ENCODE results near the gene PSME4.
"Not testable (repeated sequence)": the region's sequence is repeated elsewhere in the genome, so short reads cannot be mapped to it uniquely, and the experiment has no call there.

PSME4 gene

DNA sequence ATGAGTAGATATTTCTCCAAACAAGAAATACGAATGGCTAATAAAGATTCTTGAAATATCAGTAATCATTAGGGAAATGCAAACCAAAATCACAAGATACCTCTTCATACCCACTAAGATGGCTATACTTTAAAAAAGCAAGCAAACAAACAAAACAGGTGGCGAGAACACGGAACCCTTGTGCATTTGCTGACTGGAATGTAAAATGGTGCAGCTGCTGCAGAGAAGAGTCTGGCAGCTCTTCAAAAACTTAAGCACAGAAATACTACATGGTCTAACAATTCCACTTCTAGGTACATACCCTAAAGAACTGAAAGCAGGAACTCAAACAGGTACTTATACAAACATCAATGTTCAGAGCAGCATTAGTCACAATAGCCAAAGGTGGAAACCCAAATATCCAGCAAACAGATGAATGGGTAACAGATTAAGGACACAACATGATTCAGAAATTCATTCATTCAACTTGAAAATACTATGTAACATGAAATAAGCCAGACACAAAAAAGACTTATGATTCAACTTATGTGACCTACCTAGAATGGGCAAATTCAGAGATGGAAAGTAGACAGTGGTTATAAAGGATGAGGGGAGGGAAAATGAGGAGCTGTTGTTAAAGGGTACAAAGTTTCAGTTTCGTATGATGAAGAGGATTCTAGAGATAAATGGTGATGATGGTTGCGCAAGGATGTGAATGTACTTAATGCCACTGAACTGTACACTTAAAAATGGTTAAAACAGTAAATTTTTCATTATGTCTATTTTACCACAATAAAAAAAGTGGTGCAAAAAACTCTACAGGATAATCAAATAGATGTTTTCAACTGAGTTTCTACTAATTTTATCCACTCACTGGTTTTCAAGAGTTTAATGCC is 84.2 kb downstream of the PSME4 start:
- no peak for DNase-seq

- no peak for DNase-seq
Observed at GRCh38 chr2:53884883-53885282, 85.9 kb downstream of the PSME4 start.

- DNase-seq, result no peak
Observed at GRCh38 chr2:53881986-53882385, 88.8 kb downstream of the PSME4 start.

GRCh38 chr2:53881360-53881759 is 89.4 kb downstream of the PSME4 start:
- no peak for DNase-seq

- DNase-seq, result no peak
Observed at GRCh38 chr2:53880756-53881155, 90.0 kb downstream of the PSME4 start.

DNA sequence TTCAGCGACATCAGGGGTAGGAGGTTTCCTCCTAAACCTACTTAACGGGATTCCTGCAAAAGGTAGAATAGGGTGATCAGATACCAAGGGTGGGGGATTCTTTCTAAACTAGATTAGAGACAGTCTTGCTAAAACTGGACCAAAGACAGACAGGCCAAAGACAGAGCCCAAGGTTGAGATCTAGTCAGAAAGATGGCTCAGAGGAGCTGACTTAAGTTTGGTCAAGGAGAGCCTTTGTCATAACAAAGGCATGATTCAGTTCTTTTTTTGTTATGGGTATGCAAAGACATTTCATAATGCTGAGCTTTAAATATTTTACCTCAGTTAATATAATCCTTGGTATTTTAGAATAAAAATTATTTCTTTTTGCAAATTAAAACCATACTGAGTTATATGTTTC is 93.2 kb downstream of the PSME4 start:
- DNase-seq, result no peak

- DNase-seq, result no peak
Observed at GRCh38 chr2:53877112-53877511, 93.7 kb downstream of the PSME4 start.

DNA sequence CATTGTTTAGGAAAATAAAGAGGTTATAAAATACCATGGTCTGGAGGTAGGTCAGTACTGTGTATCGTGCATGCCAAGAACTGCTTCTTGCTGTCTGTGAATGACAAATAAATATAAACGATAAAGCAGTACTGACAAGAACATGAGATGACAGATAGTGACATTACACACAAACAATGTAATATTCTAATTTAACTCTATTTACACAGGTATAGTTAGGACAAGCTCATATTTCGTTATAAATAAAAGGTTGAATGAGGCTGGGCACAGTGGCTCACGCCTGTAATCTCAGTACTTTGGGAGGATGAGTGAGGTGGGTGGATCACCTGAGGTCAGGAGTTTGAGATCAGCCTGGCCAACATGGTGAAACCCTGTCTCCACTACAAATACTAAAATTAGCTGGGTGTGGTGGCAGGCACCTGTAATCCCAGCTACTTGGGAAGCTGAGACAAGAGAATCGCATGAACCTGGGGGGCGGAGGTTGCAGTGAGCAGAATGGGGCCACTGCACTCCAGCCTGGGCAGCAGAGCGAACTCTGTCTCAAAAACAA is 96.3 kb downstream of the PSME4 start:
- DNase-seq, result no peak

DNA sequence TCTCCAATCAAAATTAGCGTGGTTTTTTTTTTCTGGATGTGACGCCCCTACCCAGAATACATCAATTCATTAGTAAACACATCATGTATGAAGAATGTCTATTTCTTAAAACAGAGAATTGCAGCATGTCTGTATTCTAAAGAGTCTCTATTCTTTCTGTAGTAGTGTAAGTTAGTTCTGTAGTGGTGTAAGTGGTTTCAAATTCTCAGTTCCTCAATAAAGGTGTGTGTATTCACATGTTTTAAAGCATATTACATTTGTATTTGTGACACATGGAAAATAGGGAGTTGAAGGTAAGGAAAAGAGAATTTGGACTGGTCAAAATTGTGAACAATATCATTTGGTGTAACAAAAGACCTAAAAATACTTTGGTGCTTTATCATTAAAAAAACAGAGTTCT is 103.0 kb downstream of the PSME4 start:
- DNase-seq, result no peak

- no peak for DNase-seq
Observed at GRCh38 chr2:53867169-53867568, 103.6 kb downstream of the PSME4 start.

GRCh38 chr2:53865962-53866361 is 104.8 kb downstream of the PSME4 start:
- DNase-seq, result no peak

- no peak for DNase-seq
Observed at GRCh38 chr2:53865264-53865663, 105.5 kb downstream of the PSME4 start.

DNA sequence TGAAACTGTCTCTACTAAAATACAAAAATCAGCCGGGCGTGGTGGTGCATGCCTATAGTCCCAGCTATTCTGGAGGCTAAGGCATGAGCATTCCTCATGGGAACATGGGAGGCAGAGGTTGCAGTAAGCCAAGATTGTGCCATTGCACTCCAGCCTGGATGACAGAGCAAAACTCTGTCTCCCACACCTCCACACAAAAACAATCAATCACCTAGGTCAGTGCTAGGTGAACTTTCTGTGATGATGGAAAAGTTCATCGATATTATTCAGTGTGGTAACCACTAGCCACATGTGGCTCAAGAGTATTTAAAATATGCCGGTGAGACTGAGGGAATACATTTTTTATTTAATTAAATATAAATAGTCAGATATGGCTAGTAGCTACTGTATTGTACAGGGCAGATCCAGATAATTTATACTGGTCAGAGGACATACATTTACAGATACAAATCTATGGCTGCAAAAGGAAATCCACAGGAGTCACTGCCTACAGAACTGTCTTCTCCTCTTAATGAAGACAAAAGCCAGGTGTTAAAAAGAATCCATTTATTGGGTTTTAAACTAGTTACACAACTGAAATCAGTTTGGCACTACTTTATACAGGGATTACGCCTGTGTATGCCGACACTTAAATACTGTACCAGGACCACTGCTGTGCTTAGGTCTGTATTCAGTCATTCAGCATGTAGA is 107.1 kb downstream of the PSME4 start:
- no peak for DNase-seq

DNA sequence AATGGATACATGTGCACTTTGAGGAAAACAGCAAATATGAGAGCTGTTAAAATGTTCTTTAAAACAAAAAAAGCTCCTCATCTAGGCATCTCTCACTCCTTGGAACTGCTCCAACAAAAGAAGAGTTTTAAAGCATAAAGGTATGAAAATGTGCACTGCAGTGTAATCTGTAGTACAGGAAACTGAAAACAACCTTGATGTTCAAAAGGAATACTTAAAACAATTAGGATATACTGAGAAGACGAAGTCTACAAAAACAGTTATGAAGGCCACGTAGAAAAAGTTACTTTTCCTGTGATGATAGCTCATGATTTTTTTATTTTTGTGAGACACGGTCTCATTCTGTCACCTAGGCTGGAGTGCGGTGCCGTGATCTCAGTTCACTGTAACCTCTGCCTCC is 109.0 kb downstream of the PSME4 start:
- no peak for DNase-seq

DNA sequence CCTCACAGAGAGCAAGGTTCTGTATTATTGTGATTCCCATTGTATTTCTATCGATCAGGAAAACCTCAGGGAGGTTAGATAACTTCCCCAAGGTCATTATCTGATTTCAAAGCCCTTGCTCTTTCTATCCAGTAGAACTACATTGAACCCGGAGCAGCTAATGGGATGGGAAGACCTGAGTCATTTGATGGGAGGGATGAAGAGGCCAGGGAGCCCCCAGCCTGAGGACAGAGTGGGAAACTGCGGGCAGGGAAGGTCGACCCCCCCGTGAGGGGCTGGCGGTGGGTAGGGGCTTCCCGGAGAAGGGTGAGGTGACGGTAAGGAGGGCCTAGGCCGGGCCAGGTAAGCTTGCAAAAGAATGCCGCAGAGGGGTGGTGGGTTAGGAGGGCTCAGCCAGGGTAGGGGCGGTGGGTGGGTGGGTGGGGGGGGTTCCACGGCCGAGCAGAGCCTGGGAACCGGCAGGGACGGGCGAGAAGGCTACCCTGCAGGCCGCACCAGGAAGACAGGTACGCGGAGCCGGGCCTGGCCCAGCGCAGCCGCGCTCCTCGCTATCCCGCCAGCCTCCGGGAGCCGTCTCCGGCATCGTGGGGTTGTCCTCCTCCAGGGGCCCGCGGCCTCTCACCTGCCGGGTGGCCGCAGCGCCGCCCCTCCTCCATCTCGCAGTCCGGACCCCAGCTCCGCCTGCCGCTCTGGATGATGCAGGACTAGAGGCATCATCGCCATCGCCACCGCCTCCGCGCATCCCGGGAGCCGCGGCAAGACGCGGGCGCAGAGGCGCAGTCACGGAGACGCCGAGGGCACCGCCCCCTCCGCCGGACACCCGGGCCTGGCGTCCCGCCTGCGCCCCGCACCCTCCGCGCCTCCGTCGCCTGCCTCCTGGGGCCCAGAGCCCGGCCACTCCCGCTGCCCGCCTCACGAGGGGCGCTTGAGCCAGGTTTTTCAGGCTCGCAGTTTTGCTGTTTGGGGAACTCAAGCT is 111.3 kb downstream of the PSME4 start, which contains the start of gene GPR75:
Gene GPR75 (minus strand): TSS at position 762 of the 976 bp plus-strand sequence. CDS start 5,211 bp downstream, outside the sequence.
- DNase-seq, result no peak

GRCh38 chr2:53856272-53856671 is 114.5 kb downstream of the PSME4 start:
- no peak for DNase-seq

- DNase-seq, result no peak
Observed at GRCh38 chr2:53854678-53855077, 116.1 kb downstream of the PSME4 start.

DNA sequence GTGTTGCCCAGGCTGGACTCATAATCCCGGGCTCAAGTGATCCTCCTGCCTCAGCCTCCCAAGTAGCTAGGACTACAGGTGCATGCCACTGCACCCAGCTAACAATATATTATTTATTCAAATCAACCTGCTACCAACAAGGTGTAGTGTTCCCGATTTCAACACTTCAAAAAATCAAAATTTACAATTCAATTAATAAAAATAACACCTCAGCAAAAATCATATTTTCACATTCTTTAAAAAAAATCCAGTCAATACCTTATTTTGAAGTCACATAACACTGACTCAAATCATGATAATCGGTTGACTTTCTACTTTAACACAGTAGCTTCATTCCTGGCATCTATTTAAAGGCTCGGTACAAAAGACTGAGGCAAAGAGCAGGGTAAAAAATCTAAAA is 118.3 kb downstream of the PSME4 start:
- DNase-seq, result no peak

- not testable (repeated sequence) for DNase-seq
Observed at GRCh38 chr2:53851052-53851757, 119.6 kb downstream of the PSME4 start.

DNA sequence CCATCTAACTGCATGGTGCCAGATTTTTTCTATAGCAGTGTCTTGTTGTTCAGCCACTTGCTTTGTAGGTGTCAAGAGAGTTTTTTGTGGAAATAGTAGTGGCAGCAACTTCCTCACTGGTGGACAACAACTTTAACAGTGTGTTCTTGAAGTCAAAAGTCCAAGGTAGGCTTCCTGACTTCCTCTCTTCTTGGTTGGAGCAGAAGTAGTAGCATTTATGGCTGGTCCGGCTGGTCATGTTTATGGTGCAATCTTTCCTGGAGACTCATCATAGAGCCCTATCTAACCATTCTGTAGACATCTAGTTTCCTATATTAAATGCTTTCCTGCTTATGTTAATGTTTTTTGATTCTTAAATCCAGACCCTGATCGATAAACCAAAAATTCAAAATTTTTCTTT is 122.7 kb downstream of the PSME4 start:
- no peak for DNase-seq

DNA sequence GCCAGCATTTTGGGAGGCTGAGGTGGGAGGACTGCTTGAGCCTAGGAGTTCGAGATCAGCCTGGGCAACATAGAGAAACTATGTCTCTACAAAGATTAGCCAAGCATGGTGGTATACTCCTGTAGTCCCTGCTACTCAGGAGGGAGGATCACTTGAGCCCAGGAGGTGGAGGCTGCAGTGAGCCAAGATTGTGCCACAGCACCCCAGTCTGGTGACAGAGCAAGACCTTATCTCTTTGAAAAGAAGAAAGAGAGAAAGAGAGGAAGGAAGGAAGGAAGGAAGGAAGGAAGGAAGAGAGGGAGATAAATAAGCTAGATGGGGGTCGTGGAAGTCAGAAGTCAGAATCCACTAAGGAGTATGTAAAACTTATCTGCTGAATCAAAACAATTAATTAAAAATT is 127.2 kb downstream of the PSME4 start:
- DNase-seq, result no peak

GRCh38 chr2:53842891-53843290 is 127.9 kb downstream of the PSME4 start:
- no peak for DNase-seq

Measured in NCI-H1048 (cell line).